Cardiac septum (tissue), 1 donor: ENCODE results near the gene ZSCAN23. TPM values are rescaled to one million over a fixed set of nuclear protein-coding genes. Genes with fewer than 3 reads are reported as not detected.
"Not testable (repeated sequence)": the region's sequence is repeated elsewhere in the genome, so short reads cannot be mapped to it uniquely, and the experiment has no call there.

Experiments used
- DNase-seq: peaks from one replicate; pipeline ENCODE4 v3.0.0-alpha.2; 2020; ENCODE audit warnings: low spot score
- intact Hi-C: fragments of 100-400 bp; cut with DNase I; formaldehyde crosslinking; loops from one replicate; pipeline ENCODE4 v1.14.0; 2022
- long read RNA-seq: library from polyadenylated mRNA; unstranded; transcript quantifications from one replicate; pipeline ENCODE4 v2.0.0, GENCODE V29; 2021
- total RNA-seq: library from RNA; stranded (reverse); fragmentation: NEBNext Ultra II Directional; extraction: Animal tissue kit (Norgen Biotek cat#: 25700); gene quantifications from one replicate; pipeline ENCODE4 v1.2.1, GENCODE V29; 2021
- donor health status: DM: no; HTN: no; CAD: no.

ZSCAN23 gene
- 1.6 TPM for total RNA-seq
- long read RNA-seq, partial matches to known transcripts = 0 of 2 reads
- long read RNA-seq, other reads (novel, unspliced or antisense) = 2 of 2 reads

DNA sequence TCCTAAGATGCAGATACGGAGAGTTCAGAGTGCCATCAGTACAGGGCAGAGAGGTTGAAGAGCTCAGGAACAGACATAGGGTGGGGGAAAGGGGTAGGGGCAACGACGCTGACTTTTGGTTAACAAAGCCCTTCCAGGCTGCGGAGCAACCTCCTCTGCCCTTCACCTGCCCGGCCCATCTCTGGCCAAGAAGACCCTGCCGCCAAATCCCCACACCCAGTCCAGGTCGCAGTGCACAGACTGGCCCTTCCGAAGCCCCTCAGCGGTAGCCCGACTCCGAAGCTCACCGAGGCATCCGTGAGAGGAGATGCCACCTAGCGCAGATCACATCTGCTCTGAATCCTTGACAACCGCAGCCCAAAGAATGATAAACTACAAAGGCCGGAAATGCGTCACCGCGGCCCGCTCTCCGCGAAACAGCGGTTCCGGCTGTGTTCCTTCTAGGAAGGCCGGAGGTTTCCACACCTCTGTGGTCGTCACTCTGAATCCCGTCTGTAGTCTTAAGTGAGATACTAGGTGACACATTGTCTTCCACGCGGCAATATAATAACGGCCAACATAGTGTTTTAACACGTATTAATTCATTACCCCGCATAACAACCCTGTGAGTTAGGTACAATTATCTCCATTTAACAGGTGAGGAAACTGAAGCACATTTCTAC lies at the start of gene ZSCAN23:
Gene ZSCAN23, minus strand, starts transcription at position 380 of the 662 bp plus-strand sequence. CDS start 7,225 bp downstream, outside the sequence.
- DNase-seq = peak; percentile 80
- intact Hi-C loops = loop anchor here (2.0 kb wide), 1 partner anchor 44 kb away; the partner anchor contains the start of gene ZSCAN12

DNA sequence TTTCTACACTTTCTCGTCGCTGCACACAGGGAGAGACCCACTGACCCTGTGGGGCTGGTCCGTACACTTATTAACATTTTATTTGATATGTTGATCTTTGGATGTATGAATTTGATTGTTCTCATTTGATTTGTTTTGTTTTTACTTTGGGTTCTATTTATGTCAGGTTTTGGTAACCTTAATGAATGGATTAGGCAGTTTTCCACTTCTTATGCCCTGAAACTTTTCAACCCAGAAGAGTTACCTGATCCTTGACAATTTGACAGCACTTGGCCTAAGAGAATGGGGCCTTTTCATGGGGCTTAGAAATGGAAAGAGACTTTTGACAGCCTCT lies 48.7 kb upstream of the ZSCAN23 start:
- intact Hi-C loops = no loop called here
- no peak for DNase-seq

DNA sequence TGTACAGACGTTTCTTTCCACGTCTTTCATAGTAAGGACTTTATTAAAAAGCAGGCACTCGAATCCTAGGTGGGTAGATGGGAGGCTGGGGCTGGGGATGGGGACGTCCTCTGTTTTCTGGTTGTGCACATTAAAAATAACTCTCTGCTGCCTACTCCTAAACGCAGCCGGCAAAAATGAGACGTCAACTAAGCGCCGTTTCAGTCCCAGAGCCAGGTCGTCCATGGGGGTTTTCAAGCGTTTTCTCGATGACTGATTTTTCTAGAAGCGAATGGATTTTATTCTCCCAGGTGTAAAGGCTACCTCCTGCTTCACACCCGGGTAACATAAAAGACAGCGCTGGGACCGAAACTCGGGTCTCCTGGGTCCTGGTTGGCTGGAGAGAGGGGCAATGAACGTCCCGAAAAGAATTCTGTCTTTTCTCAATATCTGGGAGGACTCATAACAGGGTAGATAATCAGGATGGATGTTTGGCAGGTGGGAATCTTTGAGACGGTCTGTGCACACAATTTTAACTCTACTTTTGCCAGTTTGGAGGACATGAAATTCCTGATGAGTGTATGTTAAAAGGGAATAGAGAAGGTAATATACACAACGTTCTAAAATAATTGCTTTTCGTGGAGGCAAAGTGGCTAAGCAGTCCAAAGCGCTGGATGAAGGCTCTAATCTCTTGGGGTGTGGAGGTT lies 47.1 kb upstream of the ZSCAN23 start:
- intact Hi-C loops = no loop called here
- DNase-seq = no peak

DNA sequence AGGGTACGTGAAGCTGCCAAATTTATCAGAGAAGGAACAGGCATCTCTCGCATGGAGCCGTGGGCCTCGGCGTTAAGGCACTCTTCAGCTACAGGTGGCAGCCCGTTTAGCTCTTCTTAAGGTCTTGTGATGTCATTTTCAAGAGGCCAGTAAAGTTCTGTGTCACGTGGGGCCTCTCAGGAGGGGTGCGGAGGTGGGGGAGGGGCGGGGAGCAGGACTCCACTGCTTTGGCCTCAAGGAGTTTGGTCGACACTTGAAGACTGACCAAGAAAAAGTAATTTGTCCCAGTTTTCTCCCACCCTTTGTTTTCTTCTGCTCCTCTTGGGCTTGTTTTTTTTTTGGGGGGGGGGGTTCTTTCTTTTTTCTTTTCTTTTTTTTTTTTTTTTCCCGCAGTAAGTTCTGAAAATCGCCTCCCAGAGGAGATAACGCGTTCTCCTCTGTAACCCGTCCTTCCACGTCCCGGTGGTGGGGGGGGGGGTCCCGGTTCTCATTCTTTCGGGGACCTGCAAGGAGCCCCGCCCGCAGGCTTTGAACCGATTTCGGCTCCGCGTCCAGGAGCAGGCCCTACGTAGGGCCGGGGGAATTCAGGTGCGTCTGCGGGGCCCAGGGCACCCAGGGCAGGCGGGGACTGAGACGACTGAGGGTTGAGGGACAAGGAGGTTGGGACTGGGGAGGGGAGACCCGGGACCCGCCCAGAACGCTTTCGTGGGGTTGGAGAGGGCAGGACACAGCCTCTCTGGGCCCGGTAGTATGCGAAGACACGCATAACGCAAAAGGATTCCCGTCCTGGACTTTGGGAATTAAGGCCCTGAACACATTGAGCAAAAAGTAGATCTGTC lies 46.3 kb upstream of the ZSCAN23 start:
- DNase-seq = no peak
- intact Hi-C loops = no loop called here

DNA sequence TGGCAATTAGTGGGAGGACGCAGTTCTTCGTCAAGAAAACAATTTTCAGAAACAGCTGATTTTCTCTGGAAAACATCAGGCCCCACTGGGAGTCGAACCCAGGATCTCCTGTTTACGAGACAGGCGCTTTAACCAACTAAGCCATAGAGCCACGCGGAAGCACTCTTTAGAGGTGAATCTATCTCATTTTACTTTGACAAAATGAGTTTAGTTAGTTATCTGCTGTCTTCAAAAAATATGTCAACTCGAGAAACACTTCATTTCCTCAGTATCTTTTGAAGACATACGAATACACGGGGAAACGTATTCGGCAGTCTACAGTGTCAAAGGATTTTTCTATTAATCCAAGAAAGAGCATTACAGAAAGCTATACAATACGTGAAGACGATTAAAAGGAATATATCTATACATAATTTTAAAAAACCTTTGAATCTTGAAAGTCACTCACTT lies 45.6 kb upstream of the ZSCAN23 start:
- no peak for DNase-seq
- intact Hi-C loops = no loop called here

DNA sequence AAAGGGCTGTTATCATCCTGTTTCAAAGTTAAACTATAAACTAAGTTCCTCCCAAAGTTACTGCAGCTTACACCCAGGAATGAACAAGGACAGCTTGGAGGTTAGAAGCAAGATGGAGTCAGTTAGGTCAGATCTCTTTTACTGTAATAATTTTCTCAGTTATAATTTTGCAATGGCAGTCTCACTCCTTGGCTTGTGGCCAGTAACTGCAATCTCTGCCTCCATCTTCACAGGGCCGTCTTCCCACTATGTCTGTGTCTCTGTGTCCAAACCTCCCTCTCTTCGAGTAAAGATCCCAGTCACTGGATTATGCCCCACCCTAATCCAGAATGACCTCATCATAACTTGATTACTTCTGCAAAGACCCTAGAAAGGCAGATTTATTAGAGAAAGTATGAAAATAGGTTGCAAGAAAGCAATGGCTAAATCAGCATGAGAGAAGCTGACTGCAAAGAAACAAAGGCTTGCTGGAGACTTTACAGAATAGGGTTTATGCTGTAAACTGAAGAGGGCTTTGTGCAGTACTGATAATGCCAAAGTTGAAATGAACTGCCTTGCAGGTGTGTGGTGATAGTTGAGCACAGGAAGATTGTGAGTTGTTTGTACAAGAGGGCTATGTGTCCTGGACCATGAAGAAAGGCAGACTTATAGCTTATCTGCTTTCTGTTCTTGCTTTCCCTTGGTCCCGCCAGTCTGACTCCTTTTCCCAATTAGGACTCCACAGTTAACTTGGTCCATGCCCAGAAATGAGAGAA lies 43.9 kb upstream of the ZSCAN23 start:
- DNase-seq = no peak
- intact Hi-C loops = no loop called here

DNA sequence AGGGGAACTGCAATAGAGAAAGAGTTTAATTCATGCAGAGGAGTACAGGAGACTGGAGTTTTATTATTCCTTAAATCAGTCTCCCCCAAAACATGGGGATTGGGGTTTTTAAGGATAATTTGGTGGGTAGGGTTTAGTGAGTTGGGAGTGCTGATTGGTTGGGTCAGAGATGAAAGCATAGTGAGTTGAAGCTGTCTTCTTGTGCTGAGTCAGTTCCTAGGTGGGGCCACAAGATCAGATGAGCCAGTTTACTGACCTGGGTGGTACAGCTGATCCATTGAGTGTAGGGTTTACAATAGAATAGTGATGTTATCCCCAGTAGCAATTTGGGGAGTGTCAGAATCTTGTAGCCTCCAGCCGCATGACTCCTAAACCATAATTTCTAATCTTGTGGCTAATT lies 43.2 kb upstream of the ZSCAN23 start:
- no peak for DNase-seq
- intact Hi-C loops = no loop called here

DNA sequence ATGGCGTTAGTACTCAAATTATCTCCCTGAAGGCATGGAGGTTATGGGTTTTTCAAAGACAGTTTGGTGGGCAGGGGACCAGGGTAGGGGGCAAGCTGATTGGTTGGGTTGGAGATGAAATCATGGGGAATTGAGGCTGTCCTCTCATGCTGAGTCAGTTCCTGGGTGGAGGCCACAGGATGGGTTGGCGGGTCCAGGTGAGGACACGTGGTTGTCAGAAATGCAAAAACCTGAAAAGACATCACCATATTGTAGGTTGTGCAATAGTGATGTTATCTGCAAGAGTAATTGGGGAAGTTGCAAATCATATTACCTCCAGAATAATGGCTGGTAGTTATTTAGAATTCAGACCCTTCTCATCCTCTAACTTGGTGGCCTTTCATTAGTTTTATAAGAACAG lies 42.2 kb upstream of the ZSCAN23 start:
- no peak for DNase-seq
- intact Hi-C loops = no loop called here

DNA sequence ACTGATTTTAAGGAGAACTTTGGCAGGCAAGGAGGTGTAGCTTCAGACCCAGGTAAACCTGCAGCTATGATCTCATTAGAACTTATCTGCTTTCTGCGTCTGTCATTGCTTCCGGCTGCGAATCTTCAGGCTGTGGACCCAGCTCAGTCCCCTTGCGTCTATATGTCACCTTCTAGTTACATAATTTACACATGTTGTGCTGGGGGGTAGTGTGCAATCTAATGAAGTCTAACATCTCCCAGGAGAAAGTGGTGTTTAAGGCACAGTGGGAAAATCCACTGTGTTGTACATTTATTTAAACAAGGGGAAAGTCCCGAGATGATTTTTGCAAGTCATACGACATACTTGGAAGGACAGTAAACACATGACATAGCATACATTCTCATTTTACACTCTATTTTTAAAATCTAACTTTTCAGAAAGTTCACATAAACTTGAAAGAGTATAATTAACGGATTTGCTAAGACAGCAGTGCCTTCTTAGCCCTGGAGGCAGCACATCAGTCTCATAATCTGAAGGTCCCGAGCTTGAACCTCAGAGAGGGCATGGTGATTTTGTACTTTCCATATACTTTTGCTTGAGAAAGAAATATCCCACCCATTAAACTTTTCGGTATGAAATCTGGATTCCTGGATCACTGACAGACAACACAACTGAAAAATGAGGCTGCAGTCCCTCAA lies 37.1 kb upstream of the ZSCAN23 start:
- DNase-seq = no peak
- intact Hi-C loops = no loop called here

DNA sequence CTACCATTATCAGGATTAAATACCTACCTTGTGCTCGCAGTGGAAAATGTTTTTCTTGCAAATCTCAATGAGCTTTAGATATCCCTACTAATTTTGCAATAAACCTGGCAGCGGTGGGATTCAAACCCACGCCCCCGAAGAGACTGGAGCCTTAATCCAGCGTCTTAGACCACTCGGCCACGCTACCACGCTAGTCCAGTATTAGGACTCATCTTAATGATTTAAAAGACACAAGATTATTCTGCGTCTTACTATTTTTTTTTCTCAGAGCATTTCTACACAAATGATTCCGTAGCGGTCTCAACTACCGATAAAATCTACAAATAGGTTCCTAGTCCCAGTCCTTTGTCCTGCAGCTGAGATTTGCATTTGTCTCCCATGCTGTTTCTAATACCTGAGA lies 35.2 kb upstream of the ZSCAN23 start:
- intact Hi-C loops = no loop called here
- no peak for DNase-seq

DNA sequence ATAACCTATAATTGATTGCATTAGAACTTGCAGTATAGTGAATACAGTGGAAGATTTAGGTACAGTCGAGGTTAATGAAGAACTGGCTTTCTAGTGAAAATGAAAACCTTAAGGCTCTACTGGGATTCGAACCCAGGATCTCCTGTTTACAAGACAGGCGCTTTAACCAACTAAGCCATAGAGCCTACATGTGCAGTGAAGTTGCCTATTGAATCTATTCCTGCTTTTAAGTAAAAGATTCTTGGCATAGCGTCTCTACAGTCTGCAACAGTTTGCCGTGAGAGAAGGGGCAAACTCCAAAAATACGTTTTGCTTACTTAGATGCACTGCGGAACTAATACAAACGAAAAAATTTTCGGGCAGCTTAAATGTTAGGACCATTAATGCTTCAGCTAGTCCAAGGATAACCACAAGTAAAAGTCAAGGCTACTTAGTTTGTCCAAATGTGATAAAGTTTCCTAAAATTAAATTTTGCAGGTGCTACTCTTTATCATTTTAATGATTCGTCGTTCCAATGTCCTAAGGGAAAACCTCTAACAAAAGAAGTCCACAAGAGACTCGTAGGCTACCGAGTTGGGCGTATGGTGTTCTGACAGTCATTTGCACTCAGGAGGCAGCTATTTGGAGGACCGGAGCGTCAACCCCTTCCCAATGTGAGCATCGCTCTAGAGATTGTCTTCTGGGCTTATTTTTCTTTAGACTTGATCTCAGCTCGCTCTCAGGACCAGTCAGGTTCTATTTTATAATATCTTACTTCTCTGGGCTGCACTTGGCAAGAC lies 31.3 kb upstream of the ZSCAN23 start:
- intact Hi-C loops = no loop called here
- no peak for DNase-seq

DNA sequence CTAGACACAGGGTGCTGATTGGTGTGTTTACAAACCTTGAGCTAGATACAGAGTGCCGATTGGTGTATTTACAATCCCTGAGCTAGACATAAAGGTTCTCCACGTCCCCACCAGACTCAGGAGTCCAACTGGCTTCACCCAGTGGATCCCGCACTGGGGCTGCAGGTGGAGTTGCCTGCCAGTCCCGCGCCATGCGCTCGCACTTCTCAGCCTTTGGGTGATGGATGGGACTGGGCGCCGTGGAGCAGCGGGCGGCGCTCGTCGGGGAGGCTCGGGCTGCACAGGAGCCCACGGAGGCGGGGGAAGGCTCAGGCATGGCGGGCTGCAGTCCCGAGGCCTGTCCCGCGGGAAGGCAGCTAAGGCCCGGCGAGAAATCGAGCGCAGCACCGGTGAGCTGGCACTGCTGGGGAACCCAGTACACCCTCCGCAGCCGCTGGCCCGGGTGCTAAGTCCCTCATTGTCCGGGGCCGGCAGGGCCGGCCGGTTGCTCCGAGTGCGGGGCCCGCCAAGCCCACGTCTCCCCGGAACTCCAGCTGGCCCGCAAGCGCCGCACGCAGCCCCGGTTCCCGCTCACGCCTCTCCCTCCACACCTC lies 26.0 kb upstream of the ZSCAN23 start:
- DNase-seq, intact Hi-C loops: not testable (repeated sequence)

DNA sequence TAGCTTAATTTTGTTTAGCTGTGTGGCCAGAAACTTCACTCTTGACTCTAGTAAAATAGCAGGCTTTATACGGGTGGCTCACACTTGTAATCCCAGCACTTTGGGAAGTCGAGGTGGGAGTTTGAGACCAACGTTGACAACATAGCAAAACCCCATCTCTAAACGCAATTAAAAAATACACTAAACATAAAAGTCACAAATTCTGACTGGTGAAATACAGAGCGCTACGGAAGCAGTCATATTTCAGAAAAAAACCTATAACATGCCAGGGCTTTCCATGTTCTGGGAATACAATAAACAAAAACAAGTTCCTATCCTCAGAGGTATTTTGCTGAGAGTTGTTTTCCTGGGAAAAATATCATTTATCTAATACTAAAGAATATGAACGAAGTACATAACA lies 24.8 kb upstream of the ZSCAN23 start:
- DNase-seq = no peak
- intact Hi-C loops = no loop called here

DNA sequence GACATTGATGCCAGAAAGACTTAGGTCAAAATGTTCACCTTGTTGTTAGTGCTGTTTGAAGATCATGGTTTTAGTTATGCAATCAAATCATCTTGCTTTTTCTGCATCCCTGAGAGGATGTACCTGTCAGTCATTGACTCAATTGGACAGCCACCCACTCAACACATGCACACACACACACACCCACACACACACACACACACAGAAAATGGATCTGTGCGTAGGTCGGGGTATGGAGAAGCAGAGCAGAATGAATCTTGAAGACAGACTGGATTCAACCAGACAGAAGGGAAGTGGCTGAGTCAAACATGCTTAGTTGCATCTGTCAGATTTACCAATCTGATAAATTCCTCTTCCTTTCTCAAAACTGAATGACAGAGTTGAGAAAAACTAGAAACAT lies 19.1 kb upstream of the ZSCAN23 start:
- intact Hi-C loops = no loop called here
- no peak for DNase-seq

DNA sequence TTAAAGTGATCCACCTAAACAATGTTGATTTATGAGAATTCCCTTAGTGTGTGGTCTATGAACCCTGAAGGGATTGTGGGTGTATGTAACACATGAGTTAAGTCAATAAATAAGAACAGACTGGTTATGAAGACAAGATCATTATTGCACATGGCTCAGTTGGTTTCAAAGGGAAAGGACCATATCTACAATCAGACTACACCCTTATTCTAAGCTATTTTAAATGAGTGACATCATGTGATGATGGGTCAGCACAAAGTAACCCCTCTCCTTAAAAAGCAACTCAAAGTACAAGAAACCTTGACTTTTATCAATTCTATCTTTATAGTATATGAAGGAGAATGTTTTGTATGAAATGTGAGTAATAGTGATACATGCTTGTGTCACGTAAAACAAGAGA lies 15.3 kb upstream of the ZSCAN23 start:
- DNase-seq = no peak
- intact Hi-C loops = no loop called here

DNA sequence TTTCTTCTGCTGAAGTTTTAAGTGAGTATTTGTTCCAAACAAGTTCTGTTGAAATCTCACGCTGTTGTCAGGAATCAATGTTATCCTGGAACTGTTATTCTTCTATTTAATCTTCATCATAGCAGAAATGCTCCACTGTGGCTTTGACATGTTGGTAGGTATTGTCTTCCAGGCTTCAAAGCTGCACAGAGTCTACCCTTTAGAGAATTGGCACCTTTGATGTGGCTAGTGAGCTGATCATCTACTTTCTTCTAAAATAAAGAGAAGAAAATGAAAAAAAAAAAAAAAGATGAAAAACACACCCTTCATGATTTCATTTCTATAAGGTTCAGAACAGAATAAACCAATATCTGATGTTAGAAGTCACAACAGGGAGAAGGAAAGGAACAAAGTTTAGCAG lies 5.8 kb upstream of the ZSCAN23 start:
- no peak for DNase-seq
- intact Hi-C loops = no loop called here

DNA sequence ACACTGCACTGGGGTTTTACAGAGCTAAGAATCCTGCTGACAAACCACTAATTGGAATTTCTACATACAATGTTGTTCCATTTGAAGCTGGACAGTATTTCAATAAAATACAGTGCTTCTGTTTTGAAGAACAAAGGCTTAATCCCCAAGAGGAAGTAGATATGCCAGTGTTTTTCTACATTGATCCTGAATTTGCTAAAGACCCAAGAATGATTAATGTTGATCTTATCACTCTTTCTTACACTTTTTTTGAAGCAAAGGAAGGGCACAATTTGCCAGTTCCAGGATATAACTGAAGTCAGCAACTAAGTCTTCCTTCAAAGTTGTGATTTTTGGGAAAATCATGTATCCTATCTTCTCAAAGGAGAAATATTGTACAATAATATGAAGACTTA lies 4.2 kb upstream of the ZSCAN23 start:
- DNase-seq, intact Hi-C loops: not testable (repeated sequence)
